Measurements from ENCODE around the gene PDIA6. TPM values are rescaled to one million over a fixed set of nuclear protein-coding genes. Genes with fewer than 3 reads are reported as not detected.

Gene PDIA6
- total RNA-seq, 1 experiment from 2014 or later = 384 TPM

DNA sequence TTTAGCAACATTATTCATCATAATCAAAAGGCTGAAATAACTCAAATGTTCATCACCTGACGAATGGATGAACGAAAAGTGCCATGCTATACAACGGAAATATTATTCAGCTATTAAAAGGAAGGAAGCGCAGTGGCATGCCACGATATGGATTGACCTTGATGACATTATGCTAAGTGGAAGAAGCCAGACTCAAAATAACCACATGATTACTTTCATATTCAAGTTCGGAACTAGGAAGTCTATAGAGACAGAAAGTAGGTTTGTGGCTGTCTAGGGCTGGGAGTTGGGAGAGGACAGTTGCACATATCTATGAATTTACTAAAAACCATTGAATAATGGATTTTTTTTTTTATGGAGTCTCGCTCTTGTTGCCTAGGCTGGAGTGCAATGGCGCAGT lies 13.4 kb upstream of the PDIA6 start:
- H3K27me3 Mint-ChIP-seq (ENCODE audit: insufficient read depth, unreplicated experiment) = peaks cover 32% of the 10 kb centered on the region
- BruUV-seq (replicated peaks) = no TSS peak
- POLR2A ChIA-PET = no interaction called here

DNA sequence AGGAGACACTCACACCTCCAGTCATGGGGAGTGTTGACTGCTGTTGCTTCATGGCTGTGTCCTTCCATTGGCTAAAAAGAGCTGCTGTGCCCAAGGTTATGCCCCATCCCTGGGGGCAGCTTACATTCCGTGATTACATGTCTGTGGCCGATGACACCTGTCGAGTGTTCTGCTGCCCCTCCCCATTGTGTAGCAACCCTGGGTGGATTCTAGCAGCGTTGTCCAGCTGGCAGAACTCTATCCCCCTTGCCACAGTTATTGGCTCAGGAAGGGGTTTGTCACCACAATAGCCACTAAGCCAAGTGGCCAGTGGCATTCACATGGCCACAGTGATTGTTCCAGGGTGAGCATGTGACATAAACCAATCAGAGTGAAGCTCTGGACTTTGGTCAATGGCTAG lies 11.6 kb upstream of the PDIA6 start:
- ChIA-PET CTCF (no interaction called here), POLR2A (no interaction called here)
- Mint-ChIP-seq H3K9me3 (ENCODE audit: unreplicated experiment) (peaks cover 11% of the 10 kb centered on the region), H3K4me1 (ENCODE audit: low read depth, unreplicated experiment) (no peaks in the 10 kb centered on the region), H3K27ac (ENCODE audit: unreplicated experiment) (no peak overlapping the region), H3K4me3 (ENCODE audit: unreplicated experiment) (no peak overlapping the region), H3K27me3 (ENCODE audit: insufficient read depth, unreplicated experiment) (peaks cover 30% of the 10 kb centered on the region), H3K36me3 (ENCODE audit: insufficient read depth, unreplicated experiment) (no peaks in the 10 kb centered on the region)
- Histone ChIP-seq H3K36me3 (ENCODE audit: control insufficient read depth, insufficient read depth, low read length) (no peaks in the 10 kb centered on the region), H3K4me1 (no peaks in the 10 kb centered on the region), H3K4me3 (ENCODE audit: low read depth, low read length) (no peak overlapping the region), H3K27me3 (replicated peaks; ENCODE audit: control insufficient read depth, insufficient read depth, low read length) (no peaks in the 10 kb centered on the region), H3K9me3 (no peaks in the 10 kb centered on the region)
- intact Hi-C loops (cut with micrococcal nuclease; ENCODE audit: unreplicated experiment) = no loop called here
- TF ChIP-seq, protein P1, sequence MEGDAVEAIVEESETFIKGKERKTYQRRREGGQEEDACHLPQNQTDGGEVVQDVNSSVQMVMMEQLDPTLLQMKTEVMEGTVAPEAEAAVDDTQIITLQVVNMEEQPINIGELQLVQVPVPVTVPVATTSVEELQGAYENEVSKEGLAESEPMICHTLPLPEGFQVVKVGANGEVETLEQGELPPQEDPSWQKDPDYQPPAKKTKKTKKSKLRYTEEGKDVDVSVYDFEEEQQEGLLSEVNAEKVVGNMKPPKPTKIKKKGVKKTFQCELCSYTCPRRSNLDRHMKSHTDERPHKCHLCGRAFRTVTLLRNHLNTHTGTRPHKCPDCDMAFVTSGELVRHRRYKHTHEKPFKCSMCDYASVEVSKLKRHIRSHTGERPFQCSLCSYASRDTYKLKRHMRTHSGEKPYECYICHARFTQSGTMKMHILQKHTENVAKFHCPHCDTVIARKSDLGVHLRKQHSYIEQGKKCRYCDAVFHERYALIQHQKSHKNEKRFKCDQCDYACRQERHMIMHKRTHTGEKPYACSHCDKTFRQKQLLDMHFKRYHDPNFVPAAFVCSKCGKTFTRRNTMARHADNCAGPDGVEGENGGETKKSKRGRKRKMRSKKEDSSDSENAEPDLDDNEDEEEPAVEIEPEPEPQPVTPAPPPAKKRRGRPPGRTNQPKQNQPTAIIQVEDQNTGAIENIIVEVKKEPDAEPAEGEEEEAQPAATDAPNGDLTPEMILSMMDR (IDR thresholded peaks at IDR 0.05; ENCODE audit: insufficient read depth in 1 of 2, low read depth in 1 of 2, low read length in 1 of 2, severe bottlenecking in 1 of 2, unreplicated experiment in 1 of 2) = no peak
- no peak for DNase-seq
- no TSS peak for BruUV-seq (replicated peaks)

More for the DNA sequence above, 13.4 kb upstream of the PDIA6 start:
- H3K4me1 ChIP-seq = no peaks in the 10 kb centered on the region
- H3K4me1 Mint-ChIP-seq (ENCODE audit: low read depth, unreplicated experiment) = no peaks in the 10 kb centered on the region
- H3K36me3 Mint-ChIP-seq (ENCODE audit: insufficient read depth, unreplicated experiment) = no peaks in the 10 kb centered on the region
- H3K4me3 ChIP-seq (ENCODE audit: low read depth, low read length) = no peak overlapping the region
- intact Hi-C loops (cut with micrococcal nuclease; ENCODE audit: unreplicated experiment) = no loop called here
- TF ChIP-seq, protein P1 (IDR thresholded peaks at IDR 0.05; ENCODE audit: insufficient read depth in 1 of 2, low read depth in 1 of 2, low read length in 1 of 2, severe bottlenecking in 1 of 2, unreplicated experiment in 1 of 2) = no peak
- no peak overlapping the region for H3K4me3 Mint-ChIP-seq (ENCODE audit: unreplicated experiment)
- H3K9me3 ChIP-seq = no peaks in the 10 kb centered on the region
- H3K9me3 Mint-ChIP-seq (ENCODE audit: unreplicated experiment) = peaks cover 11% of the 10 kb centered on the region
- DNase-seq = no peak
- no peak overlapping the region for H3K27ac Mint-ChIP-seq (ENCODE audit: unreplicated experiment)
- CTCF ChIA-PET = no interaction called here
- H3K36me3 ChIP-seq (ENCODE audit: control insufficient read depth, insufficient read depth, low read length) = no peaks in the 10 kb centered on the region
- no peaks in the 10 kb centered on the region for H3K27me3 ChIP-seq (replicated peaks; ENCODE audit: control insufficient read depth, insufficient read depth, low read length)

DNA sequence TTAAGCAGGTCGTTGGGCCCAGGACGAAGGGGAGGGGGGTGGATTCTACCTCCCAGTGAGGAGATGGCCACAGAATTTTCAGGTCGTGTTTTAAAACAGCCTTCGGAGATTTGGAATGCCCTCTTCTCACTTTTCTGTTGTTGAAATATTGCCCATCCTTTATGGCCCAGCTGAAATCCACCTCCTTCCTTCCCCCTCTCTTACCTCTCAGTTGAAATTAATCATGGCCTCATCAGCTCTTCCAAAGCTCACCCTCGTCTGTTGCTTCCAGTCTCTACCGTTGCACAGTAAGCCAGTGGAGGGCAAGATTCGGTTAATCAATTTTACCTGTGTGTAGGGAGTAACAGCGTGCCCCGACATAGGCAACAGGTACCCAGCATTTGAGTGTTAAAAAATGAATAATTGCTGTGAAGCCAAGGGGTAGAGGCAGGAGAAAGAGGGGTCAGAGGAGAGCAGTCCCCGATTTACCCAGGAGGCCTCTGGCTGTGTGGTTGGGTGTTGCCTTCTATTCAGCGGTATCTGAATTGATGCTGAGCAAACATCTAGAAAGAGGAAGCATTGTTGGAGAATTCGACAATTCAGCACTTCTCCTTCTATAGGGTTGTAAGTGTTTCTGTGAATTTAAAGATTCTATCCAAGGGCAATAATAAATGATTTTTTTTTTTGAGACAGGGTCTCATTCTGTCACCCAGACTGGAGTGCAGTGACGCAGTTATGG lies 8.6 kb upstream of the PDIA6 start:
- Mint-ChIP-seq H3K27me3 (ENCODE audit: insufficient read depth, unreplicated experiment) (peaks cover 26% of the 10 kb centered on the region), H3K4me1 (ENCODE audit: low read depth, unreplicated experiment) (no peaks in the 10 kb centered on the region), H3K27ac (ENCODE audit: unreplicated experiment) (no peak overlapping the region), H3K4me3 (ENCODE audit: unreplicated experiment) (no peak overlapping the region), H3K9me3 (ENCODE audit: unreplicated experiment) (peaks cover 9% of the 10 kb centered on the region), H3K36me3 (ENCODE audit: insufficient read depth, unreplicated experiment) (no peaks in the 10 kb centered on the region)
- no TSS peak for BruUV-seq (replicated peaks)
- TF ChIP-seq, protein P1 (IDR thresholded peaks at IDR 0.05; ENCODE audit: insufficient read depth in 1 of 2, low read depth in 1 of 2, low read length in 1 of 2, severe bottlenecking in 1 of 2, unreplicated experiment in 1 of 2) = no peak
- no peak for DNase-seq
- Histone ChIP-seq H3K27me3 (replicated peaks; ENCODE audit: control insufficient read depth, insufficient read depth, low read length) (no peaks in the 10 kb centered on the region), H3K36me3 (ENCODE audit: control insufficient read depth, insufficient read depth, low read length) (no peaks in the 10 kb centered on the region), H3K4me1 (no peaks in the 10 kb centered on the region), H3K9me3 (no peaks in the 10 kb centered on the region), H3K4me3 (ENCODE audit: low read depth, low read length) (no peak overlapping the region)
- intact Hi-C loops (cut with micrococcal nuclease; ENCODE audit: unreplicated experiment) = no loop called here
- ChIA-PET CTCF (interaction anchor here (1.2 kb wide), 1 partner anchor 9 kb away, joined by 4 read pairs; the partner anchor contains the start of gene PDIA6), POLR2A (no interaction called here)

All from Caco-2 (cell line).